ENCODE data around the gene TRAF6. TPM values are rescaled to one million over a fixed set of nuclear protein-coding genes. Genes with fewer than 3 reads are reported as not detected.
"Not testable (repeated sequence)": the region's sequence is repeated elsewhere in the genome, so short reads cannot be mapped to it uniquely, and the experiment has no call there.

TRAF6 gene
- total RNA-seq, 2 donors from 2014 or later: 10.0 to 11.4 TPM

GRCh38 chr11:36557991-36558390 is 47.9 kb upstream of the TRAF6 start:
- H3K27ac Mint-ChIP-seq: no peak overlapping the region
- peaks cover 24% of the 10 kb centered on the region for H3K9me3 Mint-ChIP-seq
- Histone ChIP-seq H3K27me3 (ENCODE audit: control insufficient read depth, insufficient read depth, low read length, poor library complexity, severe bottlenecking) (peaks cover 26% of the 10 kb centered on the region), H3K36me3 (ENCODE audit: control insufficient read depth, insufficient read depth, low read length) (no peaks in the 10 kb centered on the region), H3K27ac (ENCODE audit: low read depth, low read length) (no peak overlapping the region), H3K9me3 (ENCODE audit: control insufficient read depth, low read length) (peaks cover 25% of the 10 kb centered on the region), H3K4me3 (ENCODE audit: low read length) (no peak overlapping the region), H3K9ac (ENCODE audit: extremely low read depth, low read length, poor library complexity, severe bottlenecking) (no peak overlapping the region), H3K4me1 (ENCODE audit: control insufficient read depth, insufficient read depth, low read length) (peaks cover 5% of the 10 kb centered on the region)
- H3K36me3 Mint-ChIP-seq (ENCODE audit: low read depth): peaks cover 4% of the 10 kb centered on the region
- peak overlapping the region; percentile 47 for H3K4me3 Mint-ChIP-seq
- no peak for TF ChIP-seq CTCF (conservative IDR thresholded peaks at IDR 0.05)
- peaks cover 22% of the 10 kb centered on the region for H3K27me3 Mint-ChIP-seq (ENCODE audit: insufficient read depth)
- peaks cover 3% of the 10 kb centered on the region for H3K4me1 Mint-ChIP-seq
- DNase-seq: no peak

- H3K4me3 Mint-ChIP-seq: peak overlapping the region; percentile 47
- H3K9ac ChIP-seq (ENCODE audit: extremely low read depth, low read length, poor library complexity, severe bottlenecking); H3K36me3 ChIP-seq (ENCODE audit: control insufficient read depth, insufficient read depth, low read length); H3K4me3 ChIP-seq (ENCODE audit: low read length); H3K4me1 ChIP-seq (ENCODE audit: control insufficient read depth, insufficient read depth, low read length); H3K36me3 Mint-ChIP-seq (ENCODE audit: low read depth); H3K27ac ChIP-seq (ENCODE audit: low read depth, low read length); H3K4me1 Mint-ChIP-seq: not testable (repeated sequence)
- H3K27me3 ChIP-seq (ENCODE audit: control insufficient read depth, insufficient read depth, low read length, poor library complexity, severe bottlenecking): peaks cover 21% of the 10 kb centered on the region
- H3K27me3 Mint-ChIP-seq (ENCODE audit: insufficient read depth): peaks cover 22% of the 10 kb centered on the region
- peaks cover 24% of the 10 kb centered on the region for H3K9me3 Mint-ChIP-seq
- DNase-seq: peak; percentile 63
- peak overlapping the region; percentile 87 for H3K27ac Mint-ChIP-seq
- WGBS, 2 experiments (ENCODE audit: insufficient coverage in 1 of 2, insufficient read length in 1 of 2): 98% methylated on average over 6 to 17 of the region's 17 CpGs
- H3K9me3 ChIP-seq (ENCODE audit: control insufficient read depth, low read length): peaks cover 25% of the 10 kb centered on the region
Measured at GRCh38 chr11:36557390-36557789, 47.3 kb upstream of the TRAF6 start.

- no peak overlapping the region for H3K27ac Mint-ChIP-seq
- H3K9me3 Mint-ChIP-seq: peaks cover 21% of the 10 kb centered on the region
- H3K27me3 ChIP-seq (ENCODE audit: control insufficient read depth, insufficient read depth, low read length, poor library complexity, severe bottlenecking): no peaks in the 10 kb centered on the region
- H3K27ac ChIP-seq (ENCODE audit: low read depth, low read length): no peak overlapping the region
- no peak overlapping the region for H3K4me3 ChIP-seq (ENCODE audit: low read length)
- no peaks in the 10 kb centered on the region for H3K36me3 ChIP-seq (ENCODE audit: control insufficient read depth, insufficient read depth, low read length)
- TF ChIP-seq CTCF (conservative IDR thresholded peaks at IDR 0.05): no peak
- no peak for DNase-seq
- H3K27me3 Mint-ChIP-seq (ENCODE audit: insufficient read depth): peaks cover 13% of the 10 kb centered on the region
- 76% methylated on average over 1 of the region's 1 CpG; no CpG with 5 or more reads in 1 of the 2 experiments for WGBS, 2 experiments (ENCODE audit: insufficient coverage in 1 of 2, insufficient read length in 1 of 2)
- H3K4me1 Mint-ChIP-seq: no peaks in the 10 kb centered on the region
- H3K4me3 Mint-ChIP-seq: no peak overlapping the region
- H3K36me3 Mint-ChIP-seq (ENCODE audit: low read depth): no peaks in the 10 kb centered on the region
- no peaks in the 10 kb centered on the region for H3K4me1 ChIP-seq (ENCODE audit: control insufficient read depth, insufficient read depth, low read length)
- no peaks in the 10 kb centered on the region for H3K9me3 ChIP-seq (ENCODE audit: control insufficient read depth, low read length)
- H3K9ac ChIP-seq (ENCODE audit: extremely low read depth, low read length, poor library complexity, severe bottlenecking): no peak overlapping the region
Measured at GRCh38 chr11:36550385-36551115, 40.5 kb upstream of the TRAF6 start.

- Histone ChIP-seq H3K9me3 (ENCODE audit: control insufficient read depth, low read length) (no peaks in the 10 kb centered on the region), H3K9ac (ENCODE audit: extremely low read depth, low read length, poor library complexity, severe bottlenecking) (no peak overlapping the region), H3K4me1 (ENCODE audit: control insufficient read depth, insufficient read depth, low read length) (peaks cover 4% of the 10 kb centered on the region), H3K27ac (ENCODE audit: low read depth, low read length) (no peak overlapping the region), H3K27me3 (ENCODE audit: control insufficient read depth, insufficient read depth, low read length, poor library complexity, severe bottlenecking) (no peaks in the 10 kb centered on the region), H3K36me3 (ENCODE audit: control insufficient read depth, insufficient read depth, low read length) (no peaks in the 10 kb centered on the region), H3K4me3 (ENCODE audit: low read length) (no peak overlapping the region)
- Mint-ChIP-seq H3K4me3 (no peak overlapping the region), H3K27ac (no peak overlapping the region), H3K27me3 (ENCODE audit: insufficient read depth) (peaks cover 3% of the 10 kb centered on the region), H3K4me1 (peaks cover 7% of the 10 kb centered on the region), H3K9me3 (no peaks in the 10 kb centered on the region), H3K36me3 (ENCODE audit: low read depth) (no peaks in the 10 kb centered on the region)
- peak; percentile 62 for TF ChIP-seq CTCF (conservative IDR thresholded peaks at IDR 0.05)
- DNase-seq: peak; percentile 79
- WGBS, 2 experiments (ENCODE audit: insufficient coverage in 1 of 2, insufficient read length in 1 of 2): 58 to 61% methylated on average over 6 of the region's 6 CpGs
Measured at GRCh38 chr11:36540998-36541397, 30.9 kb upstream of the TRAF6 start.
